Panc1 (cell line): ENCODE measurements around the gene SLC19A1.

Experiments
- SIN3A ChIP-seq: IDR thresholded peaks from 2 replicates; pipeline ENCODE4 v1.6.1; 2012; ENCODE audit warnings: low read depth, mild to moderate bottlenecking, low read length, moderate library complexity, borderline replicate concordance; ENCODE audit not compliant: insufficient read depth
- TF ChIP-seq, protein P1 (sequence below): fragments of 450-650 bp; IDR thresholded peaks from 2 replicates; pipeline ENCODE4 v1.5.1; 2017; ENCODE audit warnings: mild to moderate bottlenecking

DNA sequence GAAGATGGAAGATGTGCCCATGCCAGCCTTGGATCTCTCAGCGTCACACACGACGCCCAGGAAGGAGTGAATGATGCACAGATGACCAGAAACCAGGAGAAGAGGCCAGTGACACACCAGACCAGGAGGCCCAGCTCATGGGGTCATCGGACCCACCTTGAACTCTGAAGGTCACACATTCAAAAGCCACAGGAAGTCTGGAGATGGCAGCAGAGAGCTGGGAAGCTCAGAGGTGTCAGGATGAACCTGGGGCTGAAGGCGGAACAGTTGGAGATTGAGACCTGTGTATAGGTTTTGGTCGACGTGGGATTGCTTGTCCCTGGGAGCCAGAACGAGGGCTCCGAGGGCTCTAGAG lies 43.6 kb downstream of the SLC19A1 start:
- TF ChIP-seq, protein P1, sequence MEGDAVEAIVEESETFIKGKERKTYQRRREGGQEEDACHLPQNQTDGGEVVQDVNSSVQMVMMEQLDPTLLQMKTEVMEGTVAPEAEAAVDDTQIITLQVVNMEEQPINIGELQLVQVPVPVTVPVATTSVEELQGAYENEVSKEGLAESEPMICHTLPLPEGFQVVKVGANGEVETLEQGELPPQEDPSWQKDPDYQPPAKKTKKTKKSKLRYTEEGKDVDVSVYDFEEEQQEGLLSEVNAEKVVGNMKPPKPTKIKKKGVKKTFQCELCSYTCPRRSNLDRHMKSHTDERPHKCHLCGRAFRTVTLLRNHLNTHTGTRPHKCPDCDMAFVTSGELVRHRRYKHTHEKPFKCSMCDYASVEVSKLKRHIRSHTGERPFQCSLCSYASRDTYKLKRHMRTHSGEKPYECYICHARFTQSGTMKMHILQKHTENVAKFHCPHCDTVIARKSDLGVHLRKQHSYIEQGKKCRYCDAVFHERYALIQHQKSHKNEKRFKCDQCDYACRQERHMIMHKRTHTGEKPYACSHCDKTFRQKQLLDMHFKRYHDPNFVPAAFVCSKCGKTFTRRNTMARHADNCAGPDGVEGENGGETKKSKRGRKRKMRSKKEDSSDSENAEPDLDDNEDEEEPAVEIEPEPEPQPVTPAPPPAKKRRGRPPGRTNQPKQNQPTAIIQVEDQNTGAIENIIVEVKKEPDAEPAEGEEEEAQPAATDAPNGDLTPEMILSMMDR: no peak
- TF ChIP-seq SIN3A: no peak
